ENCODE data around the gene DNAJB1.

Gene DNAJB1

DNA sequence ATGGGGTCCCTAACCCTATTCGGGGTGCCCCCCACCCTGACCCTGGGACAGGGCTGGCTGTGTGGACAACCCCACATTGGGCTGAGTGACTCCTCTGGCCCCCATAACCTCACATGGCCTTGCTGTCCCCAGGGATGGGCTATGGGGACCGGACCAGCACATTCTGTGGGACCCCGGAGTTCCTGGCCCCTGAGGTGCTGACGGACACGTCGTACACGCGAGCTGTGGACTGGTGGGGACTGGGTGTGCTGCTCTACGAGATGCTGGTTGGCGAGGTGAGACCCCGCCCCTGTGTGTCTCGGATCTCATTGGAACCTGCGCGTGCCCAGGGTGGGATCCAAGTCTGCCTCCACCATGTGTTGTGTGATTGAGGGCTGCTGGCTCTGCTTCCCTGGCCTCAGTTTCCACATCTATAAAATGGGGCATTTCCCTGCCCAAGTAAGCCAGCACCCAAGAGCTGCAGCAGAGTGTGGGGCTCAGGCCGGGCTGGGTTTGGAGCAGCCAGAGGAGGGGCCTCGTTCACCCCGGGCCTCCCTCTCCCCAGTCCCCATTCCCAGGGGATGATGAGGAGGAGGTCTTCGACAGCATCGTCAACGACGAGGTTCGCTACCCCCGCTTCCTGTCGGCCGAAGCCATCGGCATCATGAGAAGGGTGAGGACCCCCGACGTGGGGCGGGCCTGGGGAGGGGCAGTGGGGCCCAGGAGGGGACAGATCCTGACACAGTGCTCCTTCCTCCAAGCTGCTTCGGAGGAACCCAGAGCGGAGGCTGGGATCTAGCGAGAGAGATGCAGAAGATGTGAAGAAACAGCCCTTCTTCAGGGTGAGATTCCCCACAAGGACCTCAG, 47.9 kb downstream of the DNAJB1 start:
- no peak for DNase-seq (ENCODE audit: low read depth)
- TF ChIP-seq, protein P1, sequence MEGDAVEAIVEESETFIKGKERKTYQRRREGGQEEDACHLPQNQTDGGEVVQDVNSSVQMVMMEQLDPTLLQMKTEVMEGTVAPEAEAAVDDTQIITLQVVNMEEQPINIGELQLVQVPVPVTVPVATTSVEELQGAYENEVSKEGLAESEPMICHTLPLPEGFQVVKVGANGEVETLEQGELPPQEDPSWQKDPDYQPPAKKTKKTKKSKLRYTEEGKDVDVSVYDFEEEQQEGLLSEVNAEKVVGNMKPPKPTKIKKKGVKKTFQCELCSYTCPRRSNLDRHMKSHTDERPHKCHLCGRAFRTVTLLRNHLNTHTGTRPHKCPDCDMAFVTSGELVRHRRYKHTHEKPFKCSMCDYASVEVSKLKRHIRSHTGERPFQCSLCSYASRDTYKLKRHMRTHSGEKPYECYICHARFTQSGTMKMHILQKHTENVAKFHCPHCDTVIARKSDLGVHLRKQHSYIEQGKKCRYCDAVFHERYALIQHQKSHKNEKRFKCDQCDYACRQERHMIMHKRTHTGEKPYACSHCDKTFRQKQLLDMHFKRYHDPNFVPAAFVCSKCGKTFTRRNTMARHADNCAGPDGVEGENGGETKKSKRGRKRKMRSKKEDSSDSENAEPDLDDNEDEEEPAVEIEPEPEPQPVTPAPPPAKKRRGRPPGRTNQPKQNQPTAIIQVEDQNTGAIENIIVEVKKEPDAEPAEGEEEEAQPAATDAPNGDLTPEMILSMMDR (IDR thresholded peaks at IDR 0.05; ENCODE audit: insufficient read depth, low read depth, low read length, missing control alignments), result no peak
- no peak overlapping the region for H3K4me3 ChIP-seq (ENCODE audit: low read length)

DNA sequence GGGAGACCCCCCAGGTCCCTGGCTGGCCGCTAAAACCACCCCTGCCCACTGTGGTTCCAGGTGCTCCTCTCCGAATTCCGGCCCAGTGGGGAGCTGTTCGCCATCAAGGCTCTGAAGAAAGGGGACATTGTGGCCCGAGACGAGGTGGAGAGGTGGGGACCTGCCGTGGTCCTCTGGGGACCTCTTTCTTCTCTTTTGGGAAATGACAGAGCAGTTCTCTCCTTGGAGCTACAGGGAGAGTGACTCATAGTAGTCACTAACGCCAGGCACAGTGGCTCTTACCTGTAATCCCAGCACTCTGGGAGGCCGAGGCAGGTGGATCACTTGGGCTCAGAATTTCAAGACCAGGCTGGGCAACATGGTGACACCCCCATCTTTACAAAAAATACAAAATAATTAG, 50.4 kb downstream of the DNAJB1 start:
- H3K4me3 ChIP-seq (ENCODE audit: low read length), result no peak overlapping the region
- TF ChIP-seq, protein P1 (IDR thresholded peaks at IDR 0.05; ENCODE audit: insufficient read depth, low read depth, low read length, missing control alignments), result peak; percentile 19
- DNase-seq (ENCODE audit: low read depth), result peak; percentile 27

DNA sequence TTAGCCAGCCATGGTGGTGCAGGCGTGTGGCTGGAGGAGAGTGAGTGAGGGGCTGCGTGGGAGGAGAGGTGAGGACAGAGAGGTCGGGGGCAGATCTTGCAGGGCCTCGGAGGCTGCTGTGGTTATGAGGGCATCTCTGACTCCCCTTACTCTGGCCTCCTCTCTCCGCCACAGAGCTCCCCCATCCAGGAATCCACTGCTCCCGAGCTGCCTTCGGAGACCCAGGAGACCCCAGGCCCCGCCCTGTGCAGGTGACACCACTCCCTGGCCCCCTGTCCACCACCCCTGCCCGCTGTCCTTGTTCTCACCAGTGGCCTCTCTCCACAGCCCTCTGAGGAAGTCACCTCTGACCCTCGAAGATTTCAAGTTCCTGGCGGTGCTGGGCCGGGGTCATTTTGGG, 50.8 kb downstream of the DNAJB1 start:
- DNase-seq (ENCODE audit: low read depth), result no peak
- TF ChIP-seq, protein P1 (IDR thresholded peaks at IDR 0.05; ENCODE audit: insufficient read depth, low read depth, low read length, missing control alignments), result no peak
- H3K4me3 ChIP-seq (ENCODE audit: low read length), result no peak overlapping the region

Measured in epithelial cell of esophagus (primary cell).